Transverse colon (tissue), 4 donors: ENCODE data around the gene ACTN4. TPM values are rescaled to one million over a fixed set of nuclear protein-coding genes. Genes with fewer than 3 reads are reported as not detected.

Experiments used
- DNase-seq: peaks from one replicate; pipeline ENCODE4 v3.0.0-alpha.2; 2019
- H3K27ac ChIP-seq, 4 donors: fragments of 200-600 bp; sonication (generic); 2 replicates each; pipeline ENCODE4 v1.5.1; 2016 to 2018; ENCODE audit warnings: inconsistent platforms in 4 of 4
- H3K27me3 ChIP-seq: fragments of 200-600 bp; sonication (generic); 2 replicates; pipeline ENCODE4 v1.5.1; 2017; ENCODE audit warnings: inconsistent platforms
- H3K36me3 ChIP-seq, 4 donors: fragments of 200-600 bp; sonication (generic); 2 replicates each; pipeline ENCODE4 v1.5.1; 2017 to 2019; ENCODE audit warnings: inconsistent platforms in 4 of 4
- H3K4me1 ChIP-seq, 4 donors: fragments of 200-600 bp; sonication (generic); 2 replicates each; pipeline ENCODE4 v1.5.1; 2017 to 2020; ENCODE audit warnings: inconsistent platforms in 4 of 4
- H3K4me3 ChIP-seq, 4 donors: fragments of 200-600 bp; sonication (generic); 1 replicate in 1 of 4; 2 replicates in 3 of 4; pipeline versions ENCODE4 v1.5.1 to v1.6.1; 2017 to 2019; ENCODE audit warnings: inconsistent platforms in 4 of 4
- H3K9me3 ChIP-seq, 2 donors: fragments of 200-600 bp; sonication (generic); 2 replicates each; pipeline ENCODE4 v1.5.1; 2017 to 2019; ENCODE audit warnings: inconsistent platforms in 2 of 2
- CTCF ChIP-seq, 5 experiments: fragments of 200-600 bp in 3 of 5; fragments of 450-650 bp in 2 of 5; sonication (generic) in 3 of 5; IDR thresholded peaks; 1 replicate in 2 of 5; 2 replicates in 3 of 5; pipeline ENCODE4 v1.5.1; 2016 to 2017; ENCODE audit warnings: antibody characterized with exemption in 5 of 5, inconsistent platforms in 3 of 5, mild to moderate bottlenecking in 2 of 5, moderate library complexity in 1 of 5
- EP300 ChIP-seq: sonication (generic); formaldehyde crosslinking; IDR thresholded peaks from one replicate; pipeline ENCODE4 v1.6.1; 2017; ENCODE audit warnings: antibody characterized with exemption, low read depth
- POLR2A ChIP-seq: fragments of 450-650 bp; IDR thresholded peaks from one replicate; pipeline ENCODE4 v1.6.1; 2016; ENCODE audit warnings: antibody characterized with exemption, mild to moderate bottlenecking, moderate library complexity
- POLR2AphosphoS5 ChIP-seq, 3 donors: sonication (generic); formaldehyde crosslinking; IDR thresholded peaks; one replicate each; pipeline ENCODE4 v1.6.1; 2016; ENCODE audit warnings: antibody characterized with exemption in 3 of 3
- WGBS, 2 donors: methylation state at CpG; one replicate each; pipeline ENCODE4 v1.1.5; 2018; ENCODE audit warnings: low coverage in 1 of 2; 5-methylcytosine and 5-hydroxymethylcytosine counted together
- in situ Hi-C, 4 donors: fragments of 200-750 bp; cut with MboI; loops; one replicate each; pipeline versions ENCODE4 v1.15.0 to v1.15.1; 2017; ENCODE audit warnings: low sequenced_read_pairs in 3 of 4, low pct_ligation_motif_present in 1 of 4, low pct_unique_long_range_greater_than_20kb in 1 of 4
- intact Hi-C: fragments of 100-400 bp; cut with DNase I; formaldehyde crosslinking; loops from one replicate; pipeline ENCODE4 v1.15.1; 2023; ENCODE audit warnings: low total_unique reads
- total RNA-seq, 4 donors: library from RNA; depleted of rRNA; stranded (reverse); fragments of >200 nt; gene quantifications; one replicate each; pipeline ENCODE4 v1.1.0, GENCODE V29; 2016

The ACTN4 gene
- total RNA-seq, 4 donors from 2014 or later: 458 to 1,080 (median 723) TPM

- H3K4me1 ChIP-seq: peaks cover 30 to 78% (median 57%) of the 10 kb centered on the region in 4 donors
- peak overlapping the region; percentile 99 to 100 (median 99) for H3K27ac ChIP-seq
- TF ChIP-seq POLR2A (no peak), EP300 (no peak), CTCF (IDR thresholded peaks at IDR 0.05) (no peak), POLR2AphosphoS5 (IDR thresholded peaks at IDR 0.05) (no peak)
- H3K27me3 ChIP-seq: no peaks in the 10 kb centered on the region
- H3K4me3 ChIP-seq: peak overlapping the region; percentile 92 to 100 (median 98)
- H3K36me3 ChIP-seq: no peaks in the 10 kb centered on the region
- in situ Hi-C loops: no loop called here
- DNase-seq: no peak
- intact Hi-C loops: loop anchor here (10.0 kb wide), 1 partner anchor 66 kb away; no protein-coding TSS in a partner anchor
- 1 to 5% methylated on average over 12 to 13 of the region's 13 CpGs for WGBS, 2 donors
- no peaks in the 10 kb centered on the region for H3K9me3 ChIP-seq
Observed at GRCh38 chr19:38648769-38649304, 1.4 kb downstream of the ACTN4 start.

GRCh38 chr19:38649305-38650171, 2.1 kb downstream of the ACTN4 start:
- Histone ChIP-seq H3K36me3 (no peaks in the 10 kb centered on the region), H3K4me3 (peak overlapping the region; percentile 92 to 100 (median 98)), H3K27me3 (no peaks in the 10 kb centered on the region), H3K4me1 (peaks cover 36 to 78% (median 64%) of the 10 kb centered on the region in 4 donors), H3K9me3 (no peaks in the 10 kb centered on the region), H3K27ac (peak overlapping the region; percentile 99 to 100 (median 99))
- DNase-seq: peak; percentile 86
- in situ Hi-C loops: no loop called here
- TF ChIP-seq CTCF (IDR thresholded peaks at IDR 0.05): no peak
- peak; percentile 94 for TF ChIP-seq POLR2A
- no peak for TF ChIP-seq EP300
- peak; percentile 77 to 93 (median 85) for TF ChIP-seq POLR2AphosphoS5 (IDR thresholded peaks at IDR 0.05)
- WGBS, 2 donors: 13 to 17% methylated on average over 6 to 15 of the region's 15 CpGs
- intact Hi-C loops: loop anchor here (10.0 kb wide), 2 partner anchors 65 to 185 kb away; partner anchors contain the start of gene ECH1

- DNase-seq: peak; percentile 75
- Histone ChIP-seq H3K36me3 (no peaks in the 10 kb centered on the region), H3K4me1 (peaks cover 43 to 80% (median 66%) of the 10 kb centered on the region in 4 donors), H3K4me3 (peak overlapping the region; percentile 92 to 100 (median 98)), H3K27ac (peak overlapping the region; percentile 99 to 100 (median 99)), H3K27me3 (no peaks in the 10 kb centered on the region), H3K9me3 (no peaks in the 10 kb centered on the region)
- intact Hi-C loops (loop anchor here (10.0 kb wide), 1 partner anchor 185 kb away; the partner anchor contains the start of gene ECH1), in situ Hi-C loops (no loop called here)
- no peak for TF ChIP-seq POLR2A
- peak in 2 of 3 donors; percentile 50 to 68 for TF ChIP-seq POLR2AphosphoS5 (IDR thresholded peaks at IDR 0.05)
- WGBS, 2 donors: 11 to 15% methylated on average over 5 to 8 of the region's 8 CpGs
Observed at GRCh38 chr19:38650172-38650775, 2.8 kb downstream of the ACTN4 start.

GRCh38 chr19:38650911-38651584, 3.6 kb downstream of the ACTN4 start:
- peak overlapping the region in 3 of 4 donors; percentile 92 to 100 (median 98) for H3K4me3 ChIP-seq
- no peaks in the 10 kb centered on the region for H3K27me3 ChIP-seq
- H3K9me3 ChIP-seq: no peaks in the 10 kb centered on the region
- TF ChIP-seq EP300 (no peak), POLR2AphosphoS5 (IDR thresholded peaks at IDR 0.05) (peak; percentile 43 to 77 (median 47)), POLR2A (peak; percentile 6), CTCF (IDR thresholded peaks at IDR 0.05) (peak in 2 of 5 experiments; percentile 9 to 20)
- WGBS, 2 donors: 32 to 61% methylated on average over 3 to 12 of the region's 12 CpGs
- in situ Hi-C loops (no loop called here), intact Hi-C loops (loop anchor here (10.0 kb wide), 1 partner anchor 184 kb away; the partner anchor contains the start of gene ECH1)
- peaks cover 49 to 80% (median 69%) of the 10 kb centered on the region in 4 donors for H3K4me1 ChIP-seq
- no peaks in the 10 kb centered on the region for H3K36me3 ChIP-seq
- peak overlapping the region; percentile 99 to 100 (median 99) for H3K27ac ChIP-seq
- no peak for DNase-seq
